DMS114 treated with DMSO at 0.1 percent for 48 hours (cell line): ENCODE data around the gene ZNF579.

Experiments used
- DNase-seq: peaks from one replicate; lab custom pipeline; 2025; ENCODE audit not compliant: unreplicated experiment; lab: John Stamatoyannopoulos, UW

Gene ZNF579

GRCh38 chr19:55611983-55612645 is 31.5 kb upstream of the ZNF579 start:
- DNase-seq: no peak

GRCh38 chr19:55611300-55611982 is 30.8 kb upstream of the ZNF579 start:
- no peak for DNase-seq

DNA sequence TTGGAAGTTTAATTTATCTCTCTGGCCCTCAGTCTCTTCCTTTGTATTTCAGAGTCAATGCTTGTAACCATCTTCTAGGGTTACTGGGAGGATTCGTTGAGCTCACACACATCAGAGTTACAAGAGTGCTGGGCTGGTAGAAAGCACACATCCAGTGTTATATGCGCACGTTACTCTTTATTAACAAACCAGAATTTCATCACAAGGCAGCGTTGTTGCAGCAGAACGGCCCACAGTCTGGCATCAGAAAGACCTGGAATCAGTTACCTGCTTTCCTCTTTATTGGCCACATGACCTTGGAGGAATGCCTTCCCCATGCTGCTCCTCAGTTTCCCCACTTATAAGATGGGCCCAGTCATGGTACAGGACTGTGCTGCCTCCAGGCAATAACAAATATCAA is 28.7 kb upstream of the ZNF579 start:
- no peak for DNase-seq

DNA sequence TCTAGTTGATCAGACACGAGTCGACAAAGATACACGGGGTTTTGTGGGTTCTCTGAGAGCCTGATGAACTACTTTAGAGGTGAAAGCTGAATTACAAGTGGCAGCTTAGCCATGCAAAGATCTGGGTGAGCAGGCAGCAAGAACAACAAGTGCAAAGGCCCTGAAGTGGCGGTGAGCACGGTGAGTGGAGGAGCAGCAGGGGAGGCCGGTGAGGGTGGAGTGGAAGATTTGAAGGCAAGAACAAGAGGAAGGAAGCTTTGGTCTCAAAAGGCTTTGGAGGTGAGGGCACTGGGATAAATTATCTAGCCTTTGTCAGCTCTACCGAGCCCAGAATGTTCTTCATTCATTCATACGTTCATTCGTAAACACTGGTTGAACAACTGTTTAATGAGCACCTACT is 26.2 kb upstream of the ZNF579 start:
- no peak for DNase-seq

- no peak for DNase-seq
Observed at GRCh38 chr19:55606471-55606787, 25.8 kb upstream of the ZNF579 start.

DNA sequence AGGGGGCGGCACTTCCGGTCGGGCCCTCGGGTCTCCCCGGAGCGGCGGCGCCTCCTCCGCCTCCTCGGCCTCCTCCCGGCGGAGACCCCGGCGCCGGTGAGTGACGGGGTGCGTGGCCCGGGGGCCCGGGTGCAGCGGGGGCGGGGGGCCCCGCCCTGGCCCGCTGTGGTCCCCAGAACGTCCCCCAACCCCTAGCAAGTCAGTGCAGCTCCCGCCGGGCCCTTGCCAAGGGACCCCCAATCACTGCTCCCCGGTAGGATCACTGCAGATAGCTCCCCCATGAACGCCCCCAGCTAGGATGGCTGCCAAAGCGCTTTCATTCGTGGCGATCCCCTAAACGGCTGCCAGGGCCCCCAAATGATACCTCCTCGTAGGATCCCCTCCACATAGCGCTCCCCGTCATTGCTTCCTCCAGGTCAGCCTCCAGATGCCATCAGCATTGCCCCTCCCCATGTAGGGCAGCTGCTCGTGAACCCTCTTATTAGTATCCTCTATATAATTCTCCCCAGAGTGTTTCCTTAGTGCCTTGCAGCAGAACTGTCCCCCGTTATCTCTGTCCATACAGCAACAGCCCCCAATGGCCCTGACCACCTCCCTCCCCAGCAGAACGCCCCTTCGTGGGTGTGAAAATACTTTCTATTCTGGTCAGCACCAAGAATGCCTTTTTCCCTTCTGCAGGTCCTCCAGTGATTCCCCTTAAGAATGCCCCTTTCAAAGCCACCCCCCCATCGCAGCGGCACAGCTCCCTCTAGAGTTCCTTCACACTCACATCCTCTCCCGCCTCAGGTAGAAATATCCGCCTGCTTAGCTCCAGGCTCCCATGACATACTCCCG is 25.2 kb upstream of the ZNF579 start, which contains the start of gene ZNF865:
ZNF865 (plus strand) TSS at position 11 of the 834 bp plus-strand sequence. CDS start 7,972 bp downstream, outside the sequence.
- peak; percentile 72 for DNase-seq

DNA sequence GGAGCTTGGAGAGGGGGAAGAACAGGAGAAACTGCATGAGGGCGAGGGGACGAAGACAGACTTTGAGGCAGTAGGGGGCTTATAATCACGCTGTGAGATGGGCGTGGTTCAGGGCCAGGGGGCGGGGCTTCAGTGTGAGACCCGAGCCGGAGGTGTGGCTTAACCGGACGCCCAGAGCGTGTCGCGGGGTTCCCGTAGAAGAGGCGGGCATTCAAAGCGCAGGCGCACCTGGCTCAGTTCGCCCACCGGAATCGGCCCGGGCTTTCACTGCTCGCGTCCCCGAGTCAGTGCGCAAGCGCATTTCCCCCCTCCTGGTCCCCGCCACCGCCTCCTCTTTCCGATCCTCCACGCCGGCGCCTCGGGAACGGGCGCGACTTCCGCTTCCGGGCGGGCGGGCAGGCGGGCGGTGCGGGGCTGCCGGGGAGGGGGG is 24.6 kb upstream of the ZNF579 start:
- DNase-seq: peak; percentile 95

DNA sequence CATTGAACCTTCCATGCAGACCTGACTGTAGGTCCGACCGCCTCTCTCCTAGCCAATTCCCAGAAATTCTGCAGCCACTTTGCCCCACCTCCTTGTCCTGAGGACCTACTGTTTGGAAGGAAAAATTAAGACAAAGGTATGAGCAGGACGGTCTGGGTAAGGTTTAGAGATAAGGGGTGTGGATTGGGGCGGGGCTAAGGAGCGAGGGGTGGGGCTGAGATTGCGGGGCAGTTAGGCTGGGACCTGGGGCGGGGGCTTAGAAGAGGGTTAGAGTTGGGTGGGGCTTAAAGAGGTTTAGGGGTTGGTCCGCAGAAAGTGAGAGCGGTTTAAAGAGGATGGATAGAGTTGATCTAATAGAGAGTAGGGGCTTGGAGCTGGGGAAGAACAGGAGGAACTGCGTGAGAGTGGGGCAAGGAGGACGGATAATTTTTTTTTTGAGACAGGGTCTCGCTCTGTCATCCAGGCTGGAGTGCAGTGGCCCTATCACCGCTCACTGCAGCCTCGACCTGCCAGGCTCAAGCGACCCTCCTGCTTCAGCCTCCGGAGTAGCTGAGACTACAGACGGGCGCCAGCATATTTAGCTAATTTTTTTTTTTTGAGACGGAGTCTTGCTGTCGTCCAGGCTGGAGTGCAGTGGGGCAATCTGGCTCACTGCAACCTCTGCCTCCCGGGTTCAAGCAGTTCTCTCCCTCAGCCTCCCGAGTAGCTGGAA is 23.1 kb upstream of the ZNF579 start:
- no peak for DNase-seq

DNA sequence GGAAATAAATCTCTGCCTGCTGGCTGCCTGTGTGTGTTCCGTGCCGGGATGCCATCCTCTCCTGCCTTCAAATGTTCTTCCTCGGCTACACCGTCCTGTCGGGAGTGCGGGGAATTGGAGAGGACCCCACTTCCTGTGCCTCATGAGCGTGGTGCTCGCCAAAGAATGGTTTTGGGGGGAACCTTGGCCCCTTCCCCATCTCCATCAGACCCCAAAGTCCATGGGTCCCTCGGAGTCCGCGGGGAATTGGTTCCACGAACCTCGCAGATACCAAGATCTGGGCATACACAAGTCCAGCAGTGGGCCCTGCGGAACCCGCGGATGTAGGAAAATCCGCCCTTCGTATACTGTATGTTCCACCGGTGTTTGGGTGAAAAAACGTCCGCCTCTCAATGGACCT is 22.5 kb upstream of the ZNF579 start:
- no peak for DNase-seq

DNA sequence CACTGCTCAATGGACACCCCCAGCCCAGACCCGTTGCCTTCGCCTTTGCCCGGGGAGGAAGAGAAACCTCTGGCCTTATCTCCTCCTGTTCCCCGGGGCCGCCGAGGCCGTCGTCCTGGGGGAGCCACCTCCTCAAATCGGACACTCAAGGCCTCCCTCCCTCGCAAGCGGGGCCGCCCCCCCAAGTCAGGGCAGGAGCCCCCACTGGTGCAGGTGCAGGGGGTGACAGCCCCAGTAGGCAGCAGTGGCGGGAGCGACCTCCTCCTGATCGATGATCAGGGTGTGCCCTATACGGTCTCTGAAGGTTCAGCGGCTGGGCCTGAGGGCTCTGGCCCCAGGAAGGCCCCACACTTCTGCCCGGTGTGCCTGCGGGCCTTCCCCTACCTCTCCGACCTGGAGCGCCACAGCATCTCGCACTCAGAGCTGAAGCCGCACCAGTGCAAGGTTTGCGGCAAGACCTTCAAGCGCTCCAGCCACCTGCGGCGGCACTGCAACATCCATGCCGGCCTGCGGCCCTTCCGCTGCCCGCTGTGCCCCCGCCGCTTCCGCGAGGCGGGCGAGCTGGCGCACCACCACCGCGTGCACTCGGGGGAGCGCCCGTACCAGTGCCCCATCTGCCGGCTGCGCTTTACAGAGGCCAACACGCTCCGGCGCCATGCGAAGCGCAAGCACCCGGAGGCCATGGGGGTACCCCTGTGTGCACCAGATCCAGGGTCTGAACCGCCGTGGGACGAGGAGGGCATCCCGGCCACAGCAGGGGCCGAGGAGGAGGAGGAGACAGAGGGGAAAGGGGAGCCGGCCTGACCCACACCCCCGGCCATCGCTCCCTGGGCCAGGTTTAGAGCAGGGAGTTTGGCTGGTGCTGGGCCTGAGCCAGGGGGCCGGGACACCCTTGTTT is 21.7 kb upstream of the ZNF579 start:
- no peak for DNase-seq

- DNase-seq: no peak
Observed at GRCh38 chr19:55601084-55601483, 20.4 kb upstream of the ZNF579 start.

- no peak for DNase-seq
Observed at GRCh38 chr19:55600662-55601028, 20.0 kb upstream of the ZNF579 start.

DNA sequence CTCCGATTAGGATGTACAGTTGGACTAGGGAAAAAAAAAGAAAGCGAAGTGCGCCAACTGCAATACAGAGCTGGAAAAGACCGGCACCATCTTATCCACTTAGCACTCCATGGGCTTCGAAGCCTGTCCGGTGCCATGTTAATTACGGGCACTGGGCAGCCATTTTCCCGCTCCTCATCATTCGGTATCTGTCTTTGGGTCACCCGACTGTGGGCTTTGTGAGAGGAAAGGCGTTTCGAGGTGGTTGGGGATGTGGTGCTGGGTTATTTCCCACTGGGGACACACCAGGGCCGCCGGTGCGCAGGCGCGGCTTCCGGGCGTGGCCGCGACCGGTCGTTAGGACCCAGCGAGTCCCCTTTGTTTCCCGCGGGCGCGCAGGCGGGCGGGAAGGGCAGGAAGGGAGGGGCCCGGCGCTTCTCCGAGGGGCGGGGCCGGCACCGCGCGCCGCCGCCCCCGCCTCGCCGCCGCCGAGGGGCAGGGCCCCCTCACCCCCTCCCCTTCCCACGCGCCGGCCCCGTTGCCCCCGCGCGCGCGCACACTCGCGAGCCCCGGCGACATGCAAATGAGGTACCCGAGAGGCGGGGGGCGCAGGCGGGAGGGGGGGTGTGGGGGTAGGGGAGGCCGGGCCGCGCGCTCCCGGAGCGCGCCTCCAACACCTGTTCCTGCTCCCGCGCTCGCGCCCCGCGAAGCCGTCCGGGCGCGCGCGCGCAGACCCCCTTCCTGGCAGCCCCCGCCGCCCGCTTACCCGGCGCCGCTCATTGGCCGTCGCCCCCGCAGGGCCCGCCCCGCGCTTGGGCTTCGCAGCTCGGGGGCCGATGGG is 19.4 kb upstream of the ZNF579 start, which contains the start of gene ZNF524:
ZNF524 (plus strand) TSS at position 447 of the 820 bp plus-strand sequence. CDS start 1,825 bp downstream, outside the sequence.
- peak; percentile 92 for DNase-seq

GRCh38 chr19:55599468-55599841 is 18.8 kb upstream of the ZNF579 start, which contains the start of gene FIZ1:
FIZ1 (minus strand) TSS chr19:55599517; CDS start chr19:55597865, 1,652 bp downstream.
- peak; percentile 98 for DNase-seq

DNA sequence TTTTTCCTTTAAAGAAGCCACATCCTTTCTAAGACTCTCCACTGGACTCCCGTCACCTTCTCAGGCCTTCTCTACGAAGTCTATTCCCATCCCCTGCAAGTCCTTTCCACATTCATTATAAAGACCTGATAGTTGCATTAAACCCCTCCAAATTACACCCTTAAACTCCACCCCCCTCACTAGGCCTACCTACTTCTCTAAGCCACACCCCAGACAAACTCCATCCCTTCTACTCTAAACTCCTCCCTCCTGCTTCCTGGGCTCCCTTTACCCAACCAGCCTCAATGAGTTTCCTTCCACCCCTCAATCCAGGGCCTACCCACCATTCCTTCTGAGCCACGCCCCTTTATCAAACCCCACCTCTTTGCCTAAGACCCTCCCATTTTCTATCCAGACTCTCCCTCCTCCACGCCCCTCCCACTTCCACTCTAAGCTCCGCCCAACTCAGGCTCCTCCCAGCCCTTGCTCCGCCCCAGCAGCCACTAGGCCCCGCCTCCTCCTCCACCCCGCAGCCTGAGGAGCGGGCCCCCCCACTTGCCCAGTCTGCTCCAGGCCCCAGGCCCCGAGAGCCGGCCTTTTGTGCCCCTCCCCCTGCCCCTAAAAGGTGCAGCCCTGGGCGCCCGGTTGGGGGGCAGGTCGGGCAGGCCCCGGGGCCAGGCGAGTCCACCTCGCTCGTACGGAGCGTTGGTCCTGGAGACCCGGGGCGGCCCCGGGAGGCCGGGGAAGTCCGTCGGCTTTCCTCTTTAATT is 18.2 kb upstream of the ZNF579 start:
- DNase-seq: peak; percentile 86

GRCh38 chr19:55598034-55598433 is 17.4 kb upstream of the ZNF579 start:
- DNase-seq: no peak

- no peak for DNase-seq
Observed at GRCh38 chr19:55597501-55597921, 16.9 kb upstream of the ZNF579 start.

DNA sequence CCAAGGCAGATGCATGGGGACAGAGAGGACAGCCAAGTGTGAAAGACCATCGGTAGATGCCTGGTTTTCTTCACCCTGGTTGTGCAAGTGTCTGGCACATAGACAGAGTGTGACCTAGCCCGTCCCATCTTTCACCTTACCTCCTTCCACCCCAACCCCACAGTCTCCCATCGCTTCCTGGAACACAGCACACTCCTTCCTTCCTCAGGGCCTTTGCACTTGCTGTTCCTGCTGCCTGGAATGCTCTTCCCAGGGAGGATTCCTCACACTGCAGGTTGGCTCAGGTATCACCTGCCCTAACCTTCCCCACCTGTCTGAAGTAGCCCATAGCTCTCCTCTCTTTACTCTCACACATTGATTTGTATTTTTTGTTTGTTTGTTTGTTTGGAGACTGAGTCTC is 15.7 kb upstream of the ZNF579 start:
- DNase-seq: no peak
